GM21825 (cell line): ENCODE measurements around the gene SDSL.

Source experiments
- ATAC-seq: cut with Tn5 transposase; IDR thresholded peaks from one replicate; pipeline ENCODE4 v1.9.1; 2021; ENCODE audit warnings: mild to moderate bottlenecking, moderate library complexity; ENCODE audit not compliant: unreplicated experiment

Gene SDSL

GRCh38 chr12:113396200-113396599, 26.0 kb upstream of the SDSL start:
- ATAC-seq = no peak

DNA sequence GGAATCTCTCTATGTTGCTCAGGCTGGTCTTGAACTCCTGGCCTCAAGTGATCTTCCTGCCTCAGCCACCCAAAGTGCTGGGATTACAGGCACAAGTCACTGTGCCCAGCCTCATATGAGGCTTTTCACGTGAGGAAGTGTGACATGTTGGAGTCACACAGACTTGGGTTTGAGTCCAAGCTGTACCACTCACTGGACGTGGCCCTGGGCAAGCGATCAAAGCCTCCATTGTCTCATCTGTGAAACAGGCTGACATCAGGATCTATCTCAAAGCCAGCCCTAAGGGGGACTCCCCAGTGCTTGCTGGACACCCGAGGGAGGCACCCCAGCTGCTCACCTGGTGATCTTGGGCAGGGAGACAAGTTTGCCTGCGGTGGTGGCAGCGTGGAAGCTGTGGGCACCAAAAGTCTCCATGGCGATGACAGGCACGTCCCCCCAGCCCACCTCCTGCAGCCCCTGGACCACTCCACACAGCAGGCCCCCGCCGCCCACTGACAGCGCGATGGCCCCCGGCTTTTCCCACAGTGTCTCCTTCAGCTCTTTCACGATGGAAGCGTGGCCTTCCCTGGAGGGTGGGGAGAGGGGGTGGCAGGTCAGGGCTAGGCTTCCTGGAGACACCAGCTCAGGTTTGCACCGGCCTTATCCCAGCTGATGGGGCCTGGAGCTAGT, 25.2 kb upstream of the SDSL start:
- no peak for ATAC-seq

- no peak for ATAC-seq
These were observed 24.5 kb upstream of the SDSL start for GRCh38 chr12:113397497-113398197.

DNA sequence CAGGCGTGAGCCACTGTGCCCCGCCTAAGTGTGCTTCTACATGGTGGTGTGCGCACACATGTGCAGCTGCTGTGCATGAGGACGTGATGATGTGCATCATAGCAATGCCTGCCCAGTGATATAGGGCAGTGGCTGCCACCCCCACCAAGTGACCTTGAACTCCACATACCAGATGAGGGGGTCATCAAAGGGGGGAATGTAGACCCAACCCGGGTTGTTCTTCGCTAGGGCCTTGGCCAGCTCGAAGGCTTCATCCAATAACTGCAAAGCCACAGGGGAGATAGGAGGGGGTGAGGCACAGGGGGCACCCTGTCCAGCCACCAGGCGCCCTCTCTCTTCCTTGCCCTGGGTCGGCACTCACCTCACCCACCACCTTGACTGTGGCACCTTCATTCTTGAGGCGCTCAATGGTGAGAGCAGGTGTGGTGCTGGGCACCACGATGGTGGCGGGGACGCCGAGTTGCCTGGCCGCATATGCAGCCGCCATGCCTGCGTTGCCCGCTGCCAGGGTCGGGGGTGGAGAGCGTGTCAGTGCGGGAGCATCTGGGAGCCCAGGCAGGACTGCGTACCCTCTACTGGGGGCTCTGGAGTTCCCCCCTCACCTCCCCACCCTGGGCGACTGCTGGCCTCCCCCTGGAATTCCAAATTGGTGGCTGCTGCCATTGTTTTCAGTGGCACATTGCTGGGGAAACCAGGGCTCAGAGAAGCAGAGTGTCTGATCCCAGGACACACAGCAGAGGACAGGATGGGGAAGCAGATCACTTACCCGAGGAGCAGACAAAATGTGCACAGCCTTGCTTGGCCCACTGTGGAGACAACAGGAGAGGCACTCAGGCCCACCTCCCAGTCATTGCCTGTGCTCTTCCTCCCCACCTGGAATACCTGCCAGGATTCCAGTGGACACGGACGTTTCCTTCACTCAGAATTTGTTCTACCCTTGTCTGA, 23.6 kb upstream of the SDSL start:
- ATAC-seq = no peak

- ATAC-seq = no peak
These were observed 22.7 kb upstream of the SDSL start for GRCh38 chr12:113399490-113399889.

GRCh38 chr12:113400362-113400761, 21.8 kb upstream of the SDSL start:
- ATAC-seq = no peak

DNA sequence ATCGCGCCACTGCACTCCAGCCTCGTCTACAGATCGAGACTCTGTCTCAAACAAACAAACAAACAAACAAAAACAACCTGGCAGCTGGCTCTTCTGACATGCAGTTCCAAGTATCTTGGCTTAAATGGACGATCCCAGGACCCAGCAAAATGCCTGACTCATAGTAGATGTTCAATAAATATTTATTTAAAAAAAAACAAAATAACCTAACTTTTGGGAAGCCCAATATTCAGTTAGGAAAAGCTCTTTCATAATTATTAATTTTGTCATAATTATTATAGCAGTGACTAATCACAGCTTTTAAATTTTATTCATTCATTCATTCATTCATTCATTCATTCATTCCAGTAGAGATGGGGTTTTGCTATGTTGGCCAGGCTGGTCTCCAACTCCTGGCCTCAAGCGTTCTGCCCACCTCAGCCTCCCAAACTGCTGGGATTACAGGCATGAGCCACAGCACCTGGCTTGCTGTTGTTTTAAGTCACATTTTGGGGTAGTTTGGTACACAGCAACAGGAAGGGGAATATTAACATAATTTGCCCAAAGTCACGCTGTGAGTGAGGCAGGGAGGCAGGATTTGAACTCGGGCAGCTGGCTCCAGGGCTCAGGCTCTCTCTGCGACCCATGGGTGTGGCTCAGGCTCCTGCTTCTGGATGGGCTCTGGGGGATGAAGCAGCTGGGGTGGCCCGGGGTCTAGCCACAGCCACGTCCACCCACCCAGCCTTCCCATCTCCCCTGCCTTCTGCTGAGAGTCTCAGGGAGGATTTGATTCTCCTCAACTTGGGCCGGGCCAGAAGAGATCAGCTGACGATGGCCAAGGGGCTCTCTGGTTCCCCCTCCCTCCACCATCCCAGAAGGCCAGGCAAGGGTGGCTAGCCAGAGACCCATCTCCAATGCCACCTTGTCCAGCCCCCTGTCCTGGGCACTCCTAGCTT, 20.8 kb upstream of the SDSL start:
- ATAC-seq = no peak

- ATAC-seq = no peak
These were observed 19.5 kb upstream of the SDSL start for GRCh38 chr12:113402586-113403260.

DNA sequence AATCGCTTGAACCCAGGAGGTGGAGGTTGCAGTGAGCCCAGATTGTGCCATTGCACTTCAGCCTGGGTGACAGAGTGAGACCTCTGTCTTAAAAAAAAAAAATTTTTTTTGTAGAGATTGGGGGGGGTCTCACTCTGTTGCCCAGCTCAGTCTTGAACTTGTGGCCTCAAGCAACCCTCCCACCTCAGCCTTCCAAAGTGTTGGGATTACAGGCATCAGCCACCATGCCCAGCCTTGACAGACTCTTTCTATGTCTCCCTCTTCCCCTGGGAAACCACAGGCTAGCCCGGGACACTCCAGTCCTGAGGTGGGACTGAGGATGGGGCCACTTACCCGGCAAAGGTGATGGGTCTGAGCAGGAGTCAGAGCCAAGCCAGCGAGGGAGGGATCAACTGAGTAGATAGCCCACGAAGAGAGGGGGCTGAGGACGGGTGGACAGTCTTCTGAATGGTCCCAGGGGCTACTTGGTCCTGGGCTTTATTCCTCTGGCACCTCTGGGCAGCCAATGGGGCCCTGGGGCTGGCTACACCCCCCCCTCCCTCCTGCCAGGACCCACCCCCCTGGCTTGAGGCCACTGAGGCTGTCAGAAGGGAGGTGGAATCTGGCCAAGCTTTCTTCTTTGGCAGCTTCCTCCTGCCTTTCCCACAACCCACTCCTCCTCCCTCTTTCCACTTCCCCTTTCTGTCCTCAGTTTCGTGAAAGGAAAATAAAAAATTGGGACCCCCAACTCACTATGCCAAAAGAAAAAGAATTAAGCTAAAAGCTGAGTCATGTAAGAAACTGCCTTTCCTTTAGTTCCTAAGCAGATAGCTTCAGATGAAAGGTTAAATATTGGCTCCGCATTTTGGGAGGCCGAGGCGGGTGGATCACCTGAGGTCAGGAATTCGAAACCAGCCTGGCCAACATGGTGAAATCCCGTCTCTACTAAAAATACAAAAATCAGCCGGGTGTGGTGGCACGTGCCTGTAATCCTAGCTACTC, 18.5 kb upstream of the SDSL start, which contains the start of gene SDS:
TSS of gene SDS (minus strand) at position 453 of the 981 bp plus-strand sequence. CDS start 4,179 bp downstream, outside the sequence.
- no peak for ATAC-seq

DNA sequence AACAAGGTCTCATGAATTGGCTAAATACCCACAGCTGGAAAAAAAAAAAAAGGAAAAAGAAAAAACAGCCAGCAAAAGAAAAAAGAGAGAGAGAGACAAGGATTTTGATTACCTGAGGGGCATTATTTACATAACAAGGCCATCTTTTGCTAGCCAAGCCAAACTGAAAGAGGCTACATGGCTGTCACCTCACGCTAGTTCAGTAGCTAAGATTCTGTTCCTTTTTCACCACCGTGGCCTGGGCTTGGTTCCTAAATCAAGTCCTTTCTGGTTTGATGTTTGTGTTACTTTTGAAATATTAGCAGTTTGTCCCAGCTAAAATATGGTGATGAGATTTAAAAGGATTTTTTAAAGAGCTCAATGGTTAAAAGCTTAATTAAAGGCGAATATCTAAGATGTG, 16.5 kb upstream of the SDSL start:
- no peak for ATAC-seq

GRCh38 chr12:113407931-113408600, 14.1 kb upstream of the SDSL start:
- no peak for ATAC-seq

GRCh38 chr12:113408756-113409298, 13.4 kb upstream of the SDSL start:
- ATAC-seq = no peak

- ATAC-seq = no peak
These were observed 12.6 kb upstream of the SDSL start for GRCh38 chr12:113409462-113410124.

GRCh38 chr12:113413488-113413939, 8.7 kb upstream of the SDSL start:
- no peak for ATAC-seq

DNA sequence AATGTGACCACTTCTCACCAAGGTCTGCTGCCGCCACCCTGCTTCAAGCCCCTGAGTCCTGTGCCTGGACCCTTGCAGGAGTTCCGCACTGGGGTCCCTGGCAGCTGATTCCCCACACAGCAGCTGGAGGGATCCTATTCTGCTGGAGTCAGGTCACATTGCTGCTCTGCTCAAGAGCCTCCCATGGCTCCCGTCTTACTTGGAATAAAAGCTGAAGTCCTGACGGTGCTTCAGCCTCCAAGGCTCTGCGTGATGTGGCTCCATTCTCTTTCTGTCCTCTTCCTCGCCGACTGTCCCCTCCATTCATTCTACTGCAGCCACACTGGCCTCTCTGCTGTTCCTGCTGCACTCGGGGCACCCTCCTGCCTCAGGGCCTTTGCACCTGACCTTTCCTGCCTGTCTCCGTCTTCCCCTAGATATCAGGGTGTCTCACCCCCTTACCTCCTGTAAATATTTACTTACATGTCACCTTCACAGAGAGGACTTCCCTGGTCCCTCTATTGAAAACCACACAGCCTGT, 7.6 kb upstream of the SDSL start:
- no peak for ATAC-seq

- no peak for ATAC-seq
These were observed 6.0 kb upstream of the SDSL start for GRCh38 chr12:113416091-113416754.
